ENCODE results near the gene PITPNB.

The PITPNB gene

DNA sequence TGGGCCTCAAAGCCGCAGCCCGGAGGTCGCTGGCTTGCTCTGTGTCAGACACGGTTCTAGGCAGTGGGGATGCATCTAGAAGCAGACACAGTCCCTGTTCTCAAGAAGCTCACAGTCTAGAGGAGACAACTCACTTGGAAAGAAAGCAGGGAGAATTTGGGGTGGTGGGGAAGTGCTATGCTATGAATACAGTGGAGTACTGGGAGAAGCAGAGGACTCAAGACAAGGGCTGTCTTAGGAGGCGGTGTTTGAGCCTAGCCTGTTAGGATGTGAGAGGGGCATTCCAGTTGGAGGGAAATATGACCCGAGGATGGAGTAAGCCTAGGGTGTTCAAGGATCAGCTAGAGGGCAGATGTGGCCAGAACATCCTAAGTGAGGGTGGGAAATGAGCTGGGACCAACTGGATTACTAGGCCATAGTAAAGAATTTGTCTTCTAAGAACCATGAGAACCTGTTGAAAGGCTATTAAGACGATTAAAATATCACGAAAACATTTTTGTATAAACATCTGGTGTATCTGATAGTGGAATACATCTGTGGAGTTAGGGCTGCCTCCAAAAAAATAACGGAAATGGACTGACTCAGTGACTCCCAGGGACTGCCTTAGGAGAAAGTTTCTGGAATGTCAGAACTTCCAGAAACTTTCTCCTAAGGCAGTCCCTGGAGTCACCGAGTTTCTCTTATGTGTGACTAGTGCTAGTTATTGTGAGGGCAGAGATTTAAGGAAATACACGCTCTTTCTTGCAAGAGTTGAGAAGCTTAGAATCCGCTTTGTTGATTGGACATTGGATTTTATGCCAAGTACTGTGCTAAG is 1.1 kb upstream of the PITPNB start:
- DNase-seq (ENCODE audit: low read depth in 2 of 2), result peak in 1 of 2 donors; percentile 17

DNA sequence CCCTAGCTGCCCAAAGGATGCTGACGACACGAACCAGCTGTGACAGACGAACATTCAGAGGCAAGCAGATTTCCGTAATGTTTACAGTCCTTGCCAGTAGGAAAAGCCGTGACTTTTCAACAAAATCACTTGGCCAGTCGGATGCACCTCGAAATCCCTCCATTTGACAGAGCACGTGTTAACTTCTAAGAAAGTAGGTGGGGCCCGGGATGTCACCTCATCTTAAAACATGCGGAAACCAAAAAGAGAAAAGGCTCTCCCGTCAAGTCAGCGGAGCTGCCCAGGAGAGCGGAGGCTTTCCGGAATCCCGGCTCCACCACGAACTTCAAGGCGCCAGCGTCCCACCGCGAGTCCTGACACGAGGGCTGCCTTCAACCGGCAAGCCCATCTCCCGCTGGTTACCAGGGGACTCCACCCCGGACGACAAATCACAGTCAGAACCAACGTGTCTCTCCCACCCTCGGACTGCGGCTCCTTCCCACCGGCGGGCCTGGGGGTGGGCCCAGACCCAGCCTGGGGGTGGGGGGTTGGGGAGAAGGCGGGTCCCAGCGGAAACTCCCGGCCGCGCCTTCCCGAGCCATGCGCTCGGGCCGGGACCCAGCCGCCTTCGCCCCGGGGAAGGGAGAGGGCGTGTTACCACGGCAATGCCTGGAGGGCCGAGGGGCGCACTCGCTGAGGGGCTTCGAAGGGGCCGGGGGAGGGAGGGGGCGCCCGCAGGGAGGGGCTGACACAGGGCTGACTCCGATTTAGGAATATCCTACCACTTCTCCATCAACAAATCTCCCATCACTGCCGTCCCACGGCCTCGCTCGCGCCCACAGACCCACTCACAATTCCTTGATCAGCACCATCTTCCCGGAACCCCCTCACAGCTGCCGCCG is 475 bp downstream of the PITPNB start:
- peak; percentile 57 to 64 for DNase-seq (ENCODE audit: low read depth in 2 of 2)

DNA sequence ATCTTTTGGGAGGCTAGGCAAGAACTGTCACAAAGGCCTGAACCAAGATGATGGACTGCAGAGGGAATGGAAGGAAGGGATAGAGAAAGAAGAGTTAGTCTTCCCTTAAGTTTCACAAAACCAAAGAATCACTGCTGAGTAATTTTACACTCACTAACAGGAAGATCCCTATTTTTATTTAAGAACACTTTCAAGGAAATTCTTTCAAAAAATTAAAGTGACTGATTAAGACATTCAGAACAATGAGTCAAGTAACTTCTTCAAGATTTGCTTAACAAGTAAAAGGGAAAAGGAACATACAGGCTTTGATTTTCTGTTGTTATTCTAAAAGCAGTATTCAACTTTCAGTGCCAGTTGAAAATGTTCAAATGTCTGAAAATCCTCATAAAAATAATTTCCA is 3.1 kb downstream of the PITPNB start:
- DNase-seq (ENCODE audit: low read depth in 2 of 2), result no peak

DNA sequence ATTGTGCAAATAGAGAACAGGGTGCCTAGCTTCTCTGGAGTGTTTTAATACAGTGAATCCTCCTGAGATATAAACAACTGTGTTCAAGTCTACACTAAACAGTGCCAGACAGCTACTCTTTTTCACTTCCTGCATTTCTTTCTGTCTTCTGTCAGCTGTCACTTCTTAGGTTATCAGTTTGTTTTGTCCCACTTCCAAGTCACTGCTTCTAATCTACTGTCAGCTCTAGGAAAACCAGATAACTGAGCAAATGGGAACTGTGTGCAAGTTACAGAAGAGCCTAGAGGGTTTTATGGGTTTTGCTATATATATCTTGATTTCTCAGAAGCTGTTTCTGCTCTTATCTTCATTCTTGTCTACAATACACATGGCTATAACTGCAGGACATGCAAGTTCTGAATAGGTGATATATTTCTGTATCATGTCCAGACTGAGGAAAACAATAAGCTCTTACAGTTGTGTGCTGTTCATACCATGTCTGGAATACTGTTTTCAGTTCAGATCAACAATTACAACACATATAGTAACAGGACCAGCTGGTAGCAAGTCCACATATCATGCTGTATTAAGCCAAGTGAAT is 5.8 kb downstream of the PITPNB start:
- DNase-seq (ENCODE audit: low read depth in 2 of 2), result no peak

DNA sequence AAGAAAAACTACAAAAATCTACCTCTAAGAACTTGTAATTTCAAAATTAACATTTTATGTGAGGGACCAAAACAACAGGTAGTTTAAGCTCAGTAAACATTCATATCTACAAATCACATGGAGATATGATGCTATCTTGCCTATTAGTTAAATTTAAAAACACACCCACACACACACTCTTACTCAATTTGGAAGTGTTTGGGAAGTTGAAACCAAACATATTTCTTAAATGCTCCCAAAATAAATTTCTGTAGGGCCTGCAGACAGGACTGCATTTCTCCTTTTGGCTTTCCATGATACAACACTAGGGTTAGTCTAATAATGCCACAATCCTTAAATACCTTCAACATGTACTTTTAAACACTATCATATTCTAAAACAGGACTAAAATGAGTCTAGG is 7.0 kb downstream of the PITPNB start:
- no peak for DNase-seq (ENCODE audit: low read depth in 2 of 2)

DNA sequence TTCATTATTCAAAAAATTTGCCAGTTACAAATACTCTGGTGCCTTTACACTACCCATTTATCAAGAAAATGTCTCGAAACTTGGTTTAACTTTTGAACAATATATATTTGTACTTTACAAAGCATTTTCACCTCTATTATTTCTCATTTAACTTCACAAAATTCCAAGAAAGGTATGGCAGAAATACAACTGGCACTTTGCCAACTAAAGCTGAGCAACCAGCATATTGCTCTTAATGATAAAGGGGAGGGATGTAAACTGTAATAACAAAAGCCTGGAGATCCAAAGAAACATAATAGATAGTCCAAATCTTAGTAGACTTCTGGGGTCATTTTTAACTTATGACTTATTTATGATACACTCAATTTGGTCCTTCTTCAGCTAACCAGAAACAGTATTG is 7.7 kb downstream of the PITPNB start:
- no peak for DNase-seq (ENCODE audit: low read depth in 2 of 2)

DNA sequence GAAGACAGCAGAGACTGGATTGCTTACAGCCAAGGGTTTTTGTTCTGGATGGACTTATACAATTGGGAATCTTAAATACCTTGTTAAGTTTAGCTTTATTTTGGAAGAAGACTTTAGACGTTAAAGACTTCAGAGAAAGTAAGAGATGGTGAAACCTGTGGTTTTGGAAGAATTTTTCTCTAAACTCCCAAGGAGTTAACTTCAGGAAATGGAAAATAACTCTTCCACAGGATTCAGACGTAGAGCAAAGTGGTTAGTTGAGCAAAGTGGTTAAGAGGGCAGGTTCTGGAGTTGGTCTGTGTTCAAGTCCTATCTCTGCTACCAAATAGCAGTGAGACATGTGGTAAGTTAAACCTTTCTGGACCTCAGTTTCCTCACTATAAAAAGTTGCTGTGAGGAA is 12.8 kb downstream of the PITPNB start:
- DNase-seq (ENCODE audit: low read depth in 2 of 2), result no peak

DNA sequence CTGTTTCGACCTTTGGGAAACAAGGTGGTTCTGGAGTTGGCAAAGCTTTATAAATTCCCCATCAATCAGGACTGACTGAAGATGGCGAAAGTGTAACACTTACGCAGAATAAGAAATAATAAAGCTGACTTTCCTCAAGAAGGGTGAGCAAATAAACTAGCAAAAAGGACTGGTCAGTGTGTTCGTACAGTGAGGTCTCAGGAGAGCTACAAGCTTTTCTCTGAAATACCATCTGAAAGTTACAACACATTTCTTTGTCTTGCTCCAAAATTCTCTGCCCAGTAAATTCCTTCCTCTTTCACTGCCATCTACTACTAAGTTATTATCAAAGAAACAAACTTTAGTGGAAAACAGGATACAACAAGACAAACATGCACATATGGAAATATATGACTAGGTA is 13.4 kb downstream of the PITPNB start:
- DNase-seq (ENCODE audit: low read depth in 2 of 2), result no peak

DNA sequence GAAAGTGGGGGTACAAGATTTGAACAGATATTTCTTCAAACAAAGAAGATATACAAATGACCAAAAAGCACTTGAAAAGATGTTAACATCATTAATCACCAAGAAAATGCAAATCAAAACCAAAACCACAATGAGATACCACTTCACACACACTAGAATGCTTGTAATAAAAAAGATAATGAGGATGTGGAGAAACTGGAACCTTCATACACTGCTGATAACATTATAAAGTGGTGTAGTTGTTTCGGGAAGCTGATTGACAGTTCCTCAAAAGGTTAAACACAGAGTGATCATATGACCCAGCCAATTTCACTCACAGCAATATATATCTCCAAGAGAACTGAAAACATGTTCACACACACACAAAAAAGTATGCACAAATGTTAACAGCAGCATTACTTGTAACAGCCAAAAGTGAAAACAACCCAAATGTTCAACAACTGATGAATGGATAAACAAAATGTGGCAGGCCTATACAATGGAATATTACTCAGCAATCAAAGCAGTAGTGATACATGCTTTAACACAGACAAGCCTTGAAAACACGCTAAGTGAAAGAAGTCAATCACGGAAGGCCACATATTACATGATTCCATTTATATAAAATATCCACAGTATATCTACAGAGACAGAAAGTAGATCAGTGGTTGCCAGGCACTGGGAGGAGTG is 15.1 kb downstream of the PITPNB start:
- no peak for DNase-seq (ENCODE audit: low read depth in 2 of 2)

DNA sequence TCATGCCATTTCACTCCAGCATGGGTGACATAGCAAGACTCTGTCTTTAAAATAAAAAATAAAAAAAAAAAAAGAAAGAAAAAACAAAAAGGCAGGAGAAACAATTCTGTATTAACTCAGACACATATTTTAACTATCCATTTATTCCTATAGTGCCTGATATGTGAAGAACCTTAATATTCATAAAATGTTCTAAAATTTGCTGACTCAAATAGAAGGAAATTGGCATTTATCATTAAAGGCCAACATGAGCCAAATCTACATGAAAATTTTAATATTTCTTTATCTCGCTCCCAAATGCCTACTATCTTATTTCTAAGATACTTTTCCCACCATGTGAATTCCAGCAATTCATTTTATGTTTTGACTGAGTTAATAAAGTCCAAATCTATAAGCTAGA is 18.9 kb downstream of the PITPNB start:
- no peak for DNase-seq (ENCODE audit: low read depth in 2 of 2)

DNA sequence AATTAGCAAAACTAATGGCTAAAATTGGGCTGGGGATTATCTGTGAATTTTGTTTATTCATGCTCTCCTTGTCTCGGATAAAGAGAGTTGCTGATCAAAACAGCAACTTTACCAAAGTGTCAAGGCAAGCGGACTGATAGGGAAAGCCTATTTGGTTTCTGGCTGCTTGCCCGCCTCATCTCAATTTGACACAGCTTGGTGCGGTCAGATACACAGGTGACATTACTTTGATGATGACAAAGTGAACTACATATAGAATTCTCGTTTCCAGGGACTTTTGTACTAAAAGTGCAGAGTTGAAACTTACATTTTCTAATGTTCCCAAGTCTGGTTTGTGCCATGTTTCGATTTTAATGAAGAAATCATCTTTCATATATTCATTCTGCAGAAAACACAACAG is 22.8 kb downstream of the PITPNB start:
- no peak for DNase-seq (ENCODE audit: low read depth in 2 of 2)

DNA sequence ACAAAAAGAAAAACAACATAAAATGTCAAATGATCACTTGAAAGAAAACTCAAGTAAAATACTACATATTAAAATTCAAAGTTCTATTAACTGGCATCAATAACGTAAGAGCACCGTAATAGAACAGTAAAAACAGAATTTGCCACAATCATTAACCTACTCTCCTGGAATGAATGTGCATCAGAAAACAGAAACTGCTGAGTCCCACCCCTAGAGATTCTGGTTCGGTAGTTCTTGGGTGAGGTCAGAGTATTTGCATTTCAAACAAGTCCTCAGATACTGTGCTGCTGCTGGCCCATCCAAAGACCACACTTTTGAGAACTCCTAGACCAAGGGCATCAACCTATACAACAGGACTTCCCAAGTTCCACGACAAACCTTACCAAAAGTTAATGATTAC is 23.5 kb downstream of the PITPNB start:
- DNase-seq (ENCODE audit: low read depth in 2 of 2), result no peak

DNA sequence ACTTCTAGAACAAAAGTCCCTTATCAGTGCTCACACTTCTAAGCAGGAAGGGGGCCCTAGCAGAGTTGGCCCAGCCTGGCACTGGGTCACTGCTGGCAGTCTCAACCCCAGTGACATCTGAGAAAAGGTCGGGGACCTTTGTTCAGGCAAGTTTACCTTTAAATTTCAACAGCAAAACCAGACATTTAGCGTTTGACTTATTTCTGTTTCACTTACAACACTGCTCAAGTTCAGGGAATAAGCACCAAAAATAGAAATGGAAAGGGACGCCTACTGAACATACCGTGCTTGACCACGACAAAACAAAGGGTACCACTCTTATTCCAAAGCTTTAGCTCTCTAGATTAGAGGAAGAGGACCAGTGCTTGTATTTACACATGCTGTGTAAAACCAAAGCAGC is 26.2 kb downstream of the PITPNB start:
- DNase-seq (ENCODE audit: low read depth in 2 of 2), result no peak

DNA sequence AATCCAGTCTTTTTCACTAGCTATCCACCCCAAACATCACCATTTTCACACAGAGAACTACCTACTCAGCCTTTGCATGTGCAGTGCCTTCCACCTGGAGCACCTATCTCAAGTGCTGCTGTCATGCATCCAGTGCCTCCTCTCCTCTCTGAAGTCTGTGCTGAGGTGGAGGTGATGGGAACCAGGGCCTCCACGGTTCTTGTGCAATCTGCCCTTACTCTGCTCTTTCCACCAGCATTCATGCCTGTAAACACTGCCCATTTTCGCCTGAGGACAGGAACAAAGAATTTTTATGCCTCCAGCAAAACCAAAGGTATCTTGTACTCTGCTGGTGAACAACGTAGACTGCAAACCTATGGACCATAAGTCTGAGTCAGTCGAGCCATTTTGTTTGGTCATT is 27.0 kb downstream of the PITPNB start:
- no peak for DNase-seq (ENCODE audit: low read depth in 2 of 2)

DNA sequence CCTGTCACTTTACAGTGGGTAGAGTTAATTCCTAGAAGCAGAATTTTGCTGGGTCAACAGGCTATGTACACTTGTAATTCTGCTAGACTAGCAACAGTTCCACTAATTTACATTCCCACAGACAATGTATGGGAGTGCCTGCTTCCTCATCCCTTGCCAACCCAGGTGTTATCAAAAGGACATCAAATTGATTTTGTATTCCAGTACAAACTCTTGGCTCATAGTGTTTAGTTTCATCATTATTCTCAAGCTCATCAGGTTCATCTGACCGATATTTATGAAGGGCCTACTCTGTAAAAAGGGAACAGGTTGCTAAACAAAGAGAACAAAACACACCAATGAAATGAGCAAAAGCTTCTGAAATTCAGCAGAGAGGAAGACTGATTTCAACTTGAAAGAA is 30.7 kb downstream of the PITPNB start:
- no peak for DNase-seq (ENCODE audit: low read depth in 2 of 2)

DNA sequence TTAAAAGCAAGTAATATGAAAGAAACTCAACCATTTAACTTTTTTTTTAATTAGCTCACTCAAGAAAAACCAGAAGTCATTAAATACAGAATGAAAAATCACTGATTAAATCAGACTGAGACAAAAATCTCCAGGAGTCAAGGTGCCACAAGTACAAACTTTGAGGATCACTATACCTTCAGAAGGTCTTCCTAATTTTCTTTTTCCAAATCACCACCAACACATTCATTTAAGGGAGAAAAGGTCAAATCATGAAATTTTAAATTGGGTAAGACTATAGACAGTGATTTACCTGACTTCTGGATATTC is 32.3 kb downstream of the PITPNB start:
- no peak for DNase-seq (ENCODE audit: low read depth in 2 of 2)

DNA sequence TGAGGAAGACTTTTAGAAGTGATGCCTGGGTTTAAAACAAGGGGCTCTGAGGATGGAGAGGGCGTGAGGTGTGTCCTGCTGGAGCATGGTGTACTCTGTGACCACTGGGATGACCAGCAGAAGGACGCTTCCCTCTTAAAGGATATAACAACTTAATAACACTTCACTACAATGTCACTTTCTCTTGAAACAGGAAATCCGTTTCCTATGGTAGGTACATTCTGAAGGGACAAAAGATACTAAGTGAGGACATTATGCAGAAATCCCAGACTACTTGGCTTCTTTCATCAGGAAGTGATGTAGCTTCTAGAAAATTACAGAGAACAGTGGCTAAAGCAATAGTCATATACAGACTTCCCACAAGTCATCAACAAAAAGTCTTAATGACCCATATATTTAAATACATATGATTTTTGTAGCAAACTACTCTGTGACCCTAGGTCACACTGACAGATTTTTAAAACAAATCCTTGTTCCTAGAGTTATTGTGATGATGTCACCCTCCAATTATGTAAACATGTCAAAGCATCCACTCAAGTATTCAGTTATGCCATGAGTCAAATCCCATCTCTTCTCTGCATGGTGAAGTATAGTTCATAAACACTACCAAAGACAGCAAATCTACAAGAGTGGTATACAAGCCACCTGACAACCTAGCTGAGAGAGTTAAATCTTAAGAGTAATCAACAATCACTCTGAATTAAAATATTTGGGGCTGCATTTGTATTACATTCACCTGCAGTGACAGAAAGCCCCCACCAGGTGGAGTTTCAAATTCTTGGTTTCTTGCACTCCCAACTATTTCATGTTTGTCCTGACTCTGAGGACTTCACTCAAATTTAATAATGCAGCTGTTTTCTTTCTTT is 32.8 kb downstream of the PITPNB start:
- DNase-seq (ENCODE audit: low read depth in 2 of 2), result peak; percentile 5 to 38

DNA sequence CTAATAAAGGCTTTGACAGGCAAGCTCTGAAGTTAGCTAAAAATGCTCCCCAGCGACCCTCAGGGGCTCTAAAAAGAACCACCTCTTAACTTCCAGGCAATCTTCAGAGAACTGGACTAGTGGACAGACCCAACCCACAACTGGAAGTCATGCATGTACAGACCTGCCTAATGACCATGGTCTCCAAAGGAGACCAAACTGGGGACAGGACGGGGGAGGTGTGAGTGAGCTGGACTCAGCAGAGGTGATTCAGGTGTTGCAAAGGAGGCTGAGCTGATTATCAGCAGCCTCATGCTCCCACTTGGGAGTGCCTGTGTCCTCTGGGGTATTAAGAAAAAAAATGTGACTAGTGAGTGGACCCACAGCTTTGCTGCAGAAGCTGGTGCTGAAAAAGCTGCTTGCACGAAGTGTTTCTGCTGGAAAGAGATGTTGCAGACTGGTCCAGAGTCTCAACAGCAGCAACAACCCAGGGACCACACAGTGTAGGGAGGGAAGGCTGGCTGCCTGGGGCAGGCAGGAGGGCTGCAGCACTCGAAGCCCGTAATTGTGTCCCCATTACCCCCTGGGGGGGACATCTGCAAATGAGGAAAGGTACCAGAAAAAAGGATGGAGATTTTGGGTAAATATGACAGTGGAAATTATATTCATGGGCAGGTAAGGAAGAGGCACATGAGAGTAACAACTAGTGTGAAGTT is 35.3 kb downstream of the PITPNB start:
- DNase-seq (ENCODE audit: low read depth in 2 of 2), result no peak

DNA sequence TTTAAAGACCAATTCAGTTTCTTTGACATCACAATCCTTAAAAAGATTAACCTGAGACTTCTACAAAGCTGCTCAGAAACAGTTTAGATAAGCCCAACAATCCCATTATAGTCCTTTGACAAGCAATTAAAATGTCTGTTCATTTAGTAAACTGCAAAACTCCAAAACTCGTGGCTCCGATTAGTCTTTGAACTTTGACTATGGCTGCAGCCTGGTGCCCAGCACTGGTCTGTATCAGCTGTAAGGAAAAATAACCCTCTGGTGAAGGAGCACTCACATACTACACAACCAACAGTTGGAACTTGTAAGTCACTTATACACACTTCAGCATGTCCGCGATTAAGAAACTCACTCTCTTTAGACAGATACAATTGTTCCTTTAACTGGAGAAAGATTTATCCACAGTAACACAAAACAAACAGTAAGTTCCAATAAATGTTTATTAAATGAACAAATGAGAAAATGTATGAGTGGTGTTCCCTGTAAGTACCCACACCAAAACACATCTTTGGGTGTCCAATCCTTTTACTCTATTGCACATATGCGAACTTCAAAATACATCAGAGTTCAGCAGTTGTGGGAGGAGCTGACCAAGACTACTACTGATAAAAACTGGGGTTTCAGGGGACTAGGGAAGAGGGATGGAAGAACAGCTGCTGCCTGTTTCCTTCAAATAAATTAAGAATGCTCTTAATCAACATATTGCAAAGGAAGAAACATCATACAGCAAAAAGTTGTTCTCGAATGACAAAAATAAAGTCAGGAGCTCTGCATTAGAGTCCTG is 36.4 kb downstream of the PITPNB start:
- no peak for DNase-seq (ENCODE audit: low read depth in 2 of 2)

DNA sequence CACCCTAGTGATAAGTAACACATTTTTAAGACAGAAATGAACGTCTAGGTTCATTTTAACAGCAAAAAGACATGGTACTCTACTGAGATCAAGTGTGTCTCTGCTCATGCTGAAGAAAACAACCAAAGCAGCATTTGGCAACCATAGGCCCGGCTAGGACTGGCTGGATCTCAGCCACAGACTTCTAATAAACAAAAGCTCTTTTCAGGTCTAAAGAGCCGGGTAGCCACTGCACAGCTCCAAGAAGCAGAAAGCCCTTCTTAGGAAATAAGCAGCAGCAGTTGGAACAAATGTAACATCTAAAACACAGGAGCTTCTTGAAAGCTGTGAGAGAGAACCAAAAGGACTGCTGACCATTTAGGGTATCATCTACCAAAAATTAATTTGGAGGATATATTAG is 37.6 kb downstream of the PITPNB start:
- no peak for DNase-seq (ENCODE audit: low read depth in 2 of 2)
